Measurements from ENCODE around the gene NDST4.

The NDST4 gene

DNA sequence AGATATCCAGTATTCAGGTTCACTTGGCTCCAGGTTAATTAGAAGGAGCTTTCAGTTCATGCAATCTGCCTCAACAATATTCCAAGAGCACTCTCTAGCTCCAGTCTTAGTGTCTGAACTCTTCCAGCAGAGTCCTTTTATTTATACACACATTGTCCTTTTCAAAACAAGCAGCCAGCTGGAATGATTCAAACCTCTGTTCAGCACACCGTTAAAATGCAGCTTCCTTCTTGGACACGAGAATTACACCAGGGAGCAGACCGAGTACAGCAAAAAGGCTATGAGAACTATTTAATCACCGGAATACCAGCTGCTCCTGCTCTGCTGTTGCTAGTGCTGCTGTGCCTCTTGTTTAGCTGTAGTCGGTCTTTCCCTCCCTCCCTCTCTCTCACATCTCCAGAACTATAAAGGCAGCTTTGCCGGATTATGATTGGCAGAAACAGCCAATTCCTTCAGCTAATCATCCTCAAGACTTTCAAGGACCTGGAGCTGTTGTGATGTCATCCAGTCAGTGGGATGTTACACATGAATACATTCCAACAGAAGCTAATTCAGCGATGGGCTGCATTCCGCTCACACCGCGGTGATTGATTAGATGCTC, at the start of gene NDST4:
Gene NDST4 (minus strand): TSS at position 115 of the 601 bp plus-strand sequence. CDS start 36,584 bp downstream, outside the sequence.
- DNase-seq = no peak

DNA sequence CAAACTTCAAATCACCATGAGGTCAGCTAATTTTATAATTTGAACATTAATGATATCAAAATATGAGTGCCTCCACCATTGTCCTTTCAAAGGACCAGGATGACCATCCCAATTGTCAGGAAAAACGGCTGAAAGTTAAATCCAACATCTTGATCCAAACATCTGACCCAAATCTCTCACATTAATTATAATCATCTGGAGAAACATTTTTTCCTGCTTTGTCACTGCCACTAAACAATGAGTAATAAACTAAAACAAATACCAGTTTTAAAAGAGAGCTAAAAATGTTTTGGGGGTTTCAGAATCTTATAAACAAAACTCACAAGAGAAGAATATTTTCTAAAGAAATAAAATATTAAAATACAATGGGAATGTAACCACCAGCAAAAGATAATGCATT, 45.7 kb upstream of the NDST4 start:
- no peak for DNase-seq

DNA sequence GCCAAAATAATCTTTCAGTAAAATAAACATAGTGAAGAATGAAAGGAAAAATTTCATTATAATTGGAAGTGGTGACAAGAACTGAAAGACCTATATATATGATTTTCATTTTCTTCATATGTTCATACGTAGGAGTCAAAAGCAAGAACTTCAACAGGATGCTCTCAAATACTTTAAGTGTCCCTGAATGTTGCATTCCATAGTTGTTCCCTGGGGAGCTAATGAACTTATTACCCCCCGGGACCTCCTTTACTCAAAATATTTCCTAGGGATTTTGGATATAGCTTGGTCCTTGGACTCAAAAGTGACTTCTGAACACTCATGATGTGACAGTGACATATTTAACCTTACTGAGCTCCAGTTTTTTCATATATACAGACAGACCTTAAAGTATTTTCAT, 44.9 kb upstream of the NDST4 start:
- DNase-seq = no peak

DNA sequence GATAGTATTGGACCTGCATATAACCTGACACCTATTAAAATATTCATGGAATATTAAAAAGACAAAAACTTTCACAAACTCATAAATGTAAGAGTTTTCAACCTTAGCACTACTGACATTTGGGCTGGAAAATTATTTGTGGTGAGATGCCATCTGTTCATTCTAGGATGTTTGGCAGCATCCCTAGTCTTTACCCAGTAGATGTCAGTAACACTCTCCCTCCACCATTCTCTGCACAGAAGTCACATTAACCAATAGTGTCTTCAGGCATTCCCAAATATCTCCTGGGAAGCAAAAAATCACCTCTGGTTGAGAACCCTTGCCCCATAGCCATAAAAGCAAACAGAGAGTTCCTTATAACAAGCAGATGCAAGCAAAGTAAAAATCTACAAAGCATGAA, 41.4 kb upstream of the NDST4 start:
- DNase-seq = no peak

DNA sequence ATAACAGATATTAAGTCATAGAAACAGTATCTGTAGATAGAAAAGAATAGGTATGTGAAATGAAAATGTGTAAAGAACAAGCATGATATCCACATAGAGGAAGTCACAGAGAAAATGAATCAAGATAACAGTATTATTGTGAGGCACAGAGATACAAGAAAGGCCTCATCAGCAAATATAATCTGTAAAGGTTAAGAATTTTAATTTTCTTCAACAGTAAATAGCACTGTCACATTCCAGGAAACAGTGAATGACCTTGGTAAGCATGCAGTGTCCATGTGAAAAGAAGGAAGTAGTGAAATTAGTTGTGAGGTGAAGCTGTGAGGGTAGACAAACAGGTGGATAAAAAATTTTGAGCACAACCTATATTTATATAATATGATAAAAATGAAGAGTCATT, 39.5 kb upstream of the NDST4 start:
- DNase-seq = no peak

DNA sequence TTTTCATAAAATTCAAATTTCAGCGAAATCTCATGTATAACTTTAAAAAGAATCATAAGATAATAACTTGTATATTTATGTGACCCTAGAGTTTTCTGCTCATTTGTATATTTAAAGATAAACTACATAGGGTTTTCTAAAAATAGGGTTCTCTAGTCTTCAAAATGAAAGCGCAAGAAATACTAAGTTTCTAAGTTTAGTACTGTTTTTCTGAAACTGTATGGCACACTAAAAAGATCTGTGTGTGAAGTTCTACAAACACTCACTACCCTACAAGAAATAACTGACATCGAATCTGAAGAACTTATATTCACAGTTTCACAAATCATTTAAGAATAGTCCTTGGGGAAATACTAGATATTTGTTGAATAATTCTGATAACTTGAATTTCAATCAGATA, 38.7 kb upstream of the NDST4 start:
- no peak for DNase-seq

DNA sequence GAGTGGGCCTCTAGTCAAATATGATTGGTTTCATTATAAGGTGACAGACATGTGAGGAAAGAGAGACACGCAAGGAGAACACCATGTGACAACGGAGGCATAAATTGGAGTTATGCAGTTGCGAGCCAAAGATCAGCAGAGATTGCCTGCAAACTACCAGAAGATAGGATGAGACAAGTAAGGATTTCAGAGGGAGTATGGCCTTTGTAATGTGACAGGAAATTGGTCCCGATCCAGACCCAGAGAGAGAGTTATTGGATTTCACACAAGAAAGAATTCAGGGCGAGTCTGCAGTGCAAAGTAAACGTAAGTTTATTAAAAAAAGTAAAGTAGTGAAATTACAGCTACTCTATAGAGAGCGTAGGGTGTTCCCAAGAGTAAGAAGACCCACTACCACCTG, 35.7 kb upstream of the NDST4 start:
- DNase-seq = no peak

DNA sequence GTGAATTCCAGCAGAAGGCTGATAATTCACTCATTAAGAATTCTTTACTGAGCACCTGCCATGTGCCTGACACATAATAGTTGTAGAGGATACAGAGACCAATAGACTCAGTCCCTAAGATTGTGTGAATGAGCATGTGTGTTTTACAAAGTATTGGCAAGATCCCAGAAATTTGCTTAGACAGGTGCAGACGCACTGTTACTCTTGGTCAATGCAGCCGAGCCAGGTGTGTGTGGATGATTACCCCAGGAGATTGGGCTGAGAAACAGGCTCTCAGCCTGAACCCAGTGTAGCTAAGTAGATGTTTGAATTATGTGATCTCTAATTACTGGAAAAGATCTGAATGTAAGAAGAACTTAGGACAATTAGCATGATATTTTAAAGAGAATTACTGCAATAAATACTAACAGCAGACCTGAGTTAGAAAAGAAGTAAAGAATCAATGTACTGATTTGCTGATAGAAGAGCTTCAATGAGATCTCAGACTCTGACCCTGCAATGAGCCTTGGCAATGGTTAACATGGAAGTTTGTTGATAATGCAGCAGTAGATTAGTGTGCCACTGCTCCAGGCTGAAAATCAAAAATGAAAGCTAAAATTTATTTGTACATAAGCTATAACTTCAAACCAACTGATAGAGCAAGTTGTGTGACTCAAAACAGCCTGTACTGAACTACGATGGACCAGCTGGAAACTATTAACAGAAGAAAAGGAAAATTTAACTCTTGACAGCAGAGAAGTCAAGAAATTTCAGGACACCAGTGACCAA, 32.2 kb upstream of the NDST4 start:
- DNase-seq = no peak

DNA sequence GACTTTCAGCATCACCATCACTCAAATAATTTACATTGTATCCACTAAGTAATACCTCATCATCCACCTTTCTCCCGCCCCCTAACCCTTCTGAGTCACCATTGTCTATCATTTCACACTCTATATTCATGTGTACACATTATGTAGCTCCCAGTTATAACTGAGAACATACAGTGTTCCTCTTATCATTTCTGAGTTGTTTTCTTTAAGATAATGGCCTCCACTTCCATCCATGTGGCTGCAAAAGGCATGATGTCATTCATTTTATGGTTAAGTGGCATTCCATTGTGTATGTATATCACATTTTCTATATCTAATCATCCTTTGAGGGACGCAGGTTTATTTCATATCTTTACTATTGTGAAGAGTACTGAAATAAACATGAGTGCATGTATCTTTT, 14.6 kb upstream of the NDST4 start:
- DNase-seq = no peak

DNA sequence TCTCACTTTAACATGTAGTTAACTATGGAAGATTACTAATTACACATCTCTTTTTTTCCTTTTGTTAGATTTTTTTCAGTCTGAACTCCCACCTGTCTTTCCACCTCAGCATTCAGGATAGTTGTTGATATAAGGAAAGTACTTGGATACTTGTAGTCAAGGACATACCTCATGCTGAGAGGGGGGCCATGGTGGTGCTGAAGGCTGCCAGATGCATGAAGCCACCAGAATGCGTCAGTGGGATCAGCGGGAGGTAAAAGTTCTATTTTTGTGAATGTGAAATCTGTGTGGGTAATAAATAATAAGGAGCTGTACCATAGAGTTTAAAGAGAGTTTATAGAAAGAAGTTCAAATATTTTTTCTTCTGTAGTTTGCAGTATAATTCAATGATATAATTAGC, 13.1 kb upstream of the NDST4 start:
- DNase-seq = no peak

DNA sequence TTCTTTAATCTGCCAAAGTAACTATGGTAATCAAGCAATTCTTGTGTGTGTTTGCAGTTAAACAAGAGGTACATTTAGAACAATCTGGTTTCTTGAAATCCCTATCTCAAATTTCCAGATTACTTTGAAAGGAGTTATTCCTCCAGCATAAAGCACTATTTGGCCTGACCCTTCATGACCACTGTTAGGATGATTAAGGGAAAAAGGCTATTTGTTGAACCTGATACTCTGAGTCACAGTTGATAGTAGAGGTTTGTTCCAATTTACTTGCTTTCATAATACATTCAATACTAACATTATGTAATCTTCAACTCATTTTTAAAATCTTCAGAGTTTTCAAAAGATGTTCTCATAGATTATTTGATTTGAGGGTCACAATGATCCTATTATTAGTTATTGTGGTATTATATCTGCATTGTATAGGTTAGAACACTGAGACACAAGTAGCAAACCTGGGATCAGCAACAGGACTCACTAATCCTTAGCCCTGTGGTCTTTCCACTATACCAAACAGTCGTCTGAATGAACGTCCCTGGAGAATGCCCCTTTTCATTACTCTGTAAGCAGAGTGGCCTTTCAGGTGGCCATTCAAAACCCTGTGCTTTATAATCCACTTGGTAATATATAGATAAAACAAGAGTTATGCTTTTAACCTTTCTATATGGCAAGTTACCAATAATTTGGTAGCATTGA, 8.1 kb upstream of the NDST4 start:
- DNase-seq = no peak

DNA sequence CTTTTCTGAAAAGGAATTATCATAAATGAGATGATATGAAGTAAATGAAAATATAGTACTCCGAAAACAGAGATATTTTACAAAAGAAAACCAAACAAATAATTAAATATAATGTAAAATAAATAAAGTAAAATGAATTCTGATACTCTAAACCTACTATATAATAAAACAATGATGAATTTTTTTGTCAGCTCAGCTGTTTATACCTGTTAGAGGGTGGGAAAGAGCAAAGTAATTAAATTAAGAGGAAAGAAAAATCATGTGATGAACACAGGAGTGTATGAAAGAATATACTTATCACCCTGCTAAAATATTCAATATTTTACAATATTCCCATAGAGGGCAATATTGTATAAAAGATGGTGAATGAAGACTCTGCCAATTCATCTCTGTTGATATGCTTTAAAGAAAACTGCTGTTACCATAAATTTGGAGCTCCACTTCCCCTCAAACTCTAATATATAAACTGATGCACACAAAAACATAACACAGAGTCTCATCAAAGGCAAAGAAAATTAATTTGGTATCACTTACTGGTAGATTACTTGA, 6.5 kb upstream of the NDST4 start:
- no peak for DNase-seq

DNA sequence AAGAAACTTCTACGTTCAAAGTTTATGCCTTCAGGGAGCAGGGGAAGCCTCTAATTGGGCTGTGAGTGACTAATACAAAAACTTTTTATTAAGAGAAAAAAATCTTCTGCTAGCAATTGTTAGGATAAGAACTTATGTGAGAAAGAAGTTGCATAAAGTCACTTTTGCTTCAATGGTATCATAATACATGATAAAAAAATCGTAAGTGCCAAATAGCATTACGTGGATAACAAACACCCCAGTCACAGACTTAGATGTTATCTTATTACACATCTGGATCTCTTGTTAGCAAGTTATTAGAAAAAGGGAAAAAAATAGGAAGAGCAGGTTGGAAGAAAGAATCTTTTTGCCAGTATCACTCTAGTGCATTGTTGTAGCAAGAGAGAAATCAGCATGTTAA, 4.2 kb upstream of the NDST4 start:
- no peak for DNase-seq

DNA sequence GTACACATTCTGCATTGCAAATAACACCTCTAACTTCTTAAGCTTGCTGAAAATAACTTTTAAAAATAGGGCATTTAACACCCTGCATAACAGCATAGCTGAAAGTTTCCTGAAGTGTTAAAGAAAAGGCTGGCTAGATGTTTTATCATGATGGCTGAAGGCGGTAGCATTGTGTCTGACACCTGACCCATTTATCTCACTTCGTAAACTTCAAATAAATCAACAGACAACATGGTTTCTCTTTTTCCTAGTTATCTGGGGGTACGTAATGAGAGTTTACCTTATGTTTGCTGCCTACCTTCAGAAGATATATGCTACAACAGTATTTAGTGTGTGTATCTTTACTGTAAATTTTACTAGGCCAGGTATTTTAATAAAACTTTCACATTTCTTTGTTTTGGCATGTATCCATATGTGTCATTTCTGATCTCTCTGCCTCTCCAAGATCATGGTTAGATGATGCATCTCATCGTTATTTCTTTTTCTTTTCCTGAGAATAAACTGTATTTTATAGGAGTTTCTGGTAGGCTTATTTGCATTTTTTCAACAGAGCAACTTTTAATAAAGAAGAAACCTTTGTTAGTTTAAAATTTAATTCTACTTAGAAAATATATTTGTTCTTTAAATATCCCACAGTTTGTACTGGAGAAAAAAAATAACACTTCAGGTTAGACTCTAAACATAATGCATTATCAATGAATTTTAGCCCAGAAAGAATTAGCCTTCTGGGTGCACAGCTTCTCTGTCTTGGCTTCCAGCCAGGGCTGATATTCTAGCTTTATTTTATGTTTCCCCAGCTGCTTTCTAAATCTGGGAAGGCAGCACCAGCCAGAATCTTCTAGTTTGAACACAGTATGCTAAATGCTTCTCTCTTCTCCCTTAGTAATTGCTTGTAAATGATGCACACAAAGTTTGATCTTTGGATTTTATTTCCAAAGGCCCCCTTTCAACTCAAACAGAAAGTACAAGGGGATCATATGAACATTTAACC, 2.9 kb downstream of the NDST4 start:
- DNase-seq = no peak

DNA sequence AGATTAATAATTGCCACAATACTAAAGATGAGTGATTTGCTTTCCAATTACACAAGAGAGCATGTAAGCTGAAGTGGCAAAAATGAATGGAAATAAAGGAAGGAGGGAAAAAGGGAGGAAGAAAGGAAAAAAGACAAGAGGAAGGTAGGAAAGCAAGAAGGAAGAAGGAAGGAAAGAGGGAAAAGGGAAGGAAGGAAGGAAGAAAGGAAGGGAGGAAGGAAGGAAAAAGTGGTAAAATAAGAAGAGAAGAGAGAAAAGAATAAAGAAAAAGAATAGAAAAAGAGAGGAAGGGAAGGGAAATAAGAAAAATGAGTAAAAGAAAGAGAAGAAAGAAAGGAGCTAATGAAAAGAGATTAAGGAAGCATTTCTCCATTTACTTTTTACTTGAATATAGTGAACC, 4.6 kb downstream of the NDST4 start:
- DNase-seq = no peak

DNA sequence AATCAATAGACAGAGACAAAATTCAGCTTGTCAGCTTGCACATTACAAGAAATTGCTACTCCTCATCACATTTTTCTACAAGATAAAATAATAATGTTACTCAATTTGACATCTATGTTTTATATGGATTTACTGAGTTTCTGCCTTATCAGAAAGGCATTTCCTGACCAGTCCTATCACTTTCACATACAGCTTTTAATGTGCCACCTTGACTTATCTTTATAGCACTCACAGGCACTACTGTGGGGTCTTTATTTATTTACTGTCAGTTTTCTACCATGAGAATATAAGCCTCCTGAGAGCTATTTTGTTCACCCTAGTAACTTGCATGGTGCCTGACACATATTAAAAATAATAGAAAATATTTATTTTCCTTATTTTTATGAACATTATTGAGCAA, 6.0 kb downstream of the NDST4 start:
- no peak for DNase-seq

DNA sequence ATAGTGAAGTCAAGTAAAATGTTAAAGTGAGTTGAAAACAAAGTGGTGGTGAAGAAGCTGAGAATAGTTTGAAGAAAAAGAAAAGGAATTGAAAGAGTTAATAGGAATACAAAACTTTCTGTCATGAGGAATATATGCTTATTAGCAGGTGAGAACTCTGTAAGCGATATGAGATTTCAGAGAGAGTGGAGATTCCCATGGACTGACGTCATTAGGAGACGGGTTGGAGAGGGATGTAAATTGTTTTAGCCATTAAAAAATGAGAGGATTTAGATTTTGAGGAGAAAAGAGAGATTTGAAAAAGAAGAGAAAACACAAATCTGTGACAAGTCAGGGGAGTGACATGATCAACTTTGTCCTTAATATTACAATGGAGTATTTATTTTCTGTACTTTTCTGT, 11.7 kb downstream of the NDST4 start:
- no peak for DNase-seq

DNA sequence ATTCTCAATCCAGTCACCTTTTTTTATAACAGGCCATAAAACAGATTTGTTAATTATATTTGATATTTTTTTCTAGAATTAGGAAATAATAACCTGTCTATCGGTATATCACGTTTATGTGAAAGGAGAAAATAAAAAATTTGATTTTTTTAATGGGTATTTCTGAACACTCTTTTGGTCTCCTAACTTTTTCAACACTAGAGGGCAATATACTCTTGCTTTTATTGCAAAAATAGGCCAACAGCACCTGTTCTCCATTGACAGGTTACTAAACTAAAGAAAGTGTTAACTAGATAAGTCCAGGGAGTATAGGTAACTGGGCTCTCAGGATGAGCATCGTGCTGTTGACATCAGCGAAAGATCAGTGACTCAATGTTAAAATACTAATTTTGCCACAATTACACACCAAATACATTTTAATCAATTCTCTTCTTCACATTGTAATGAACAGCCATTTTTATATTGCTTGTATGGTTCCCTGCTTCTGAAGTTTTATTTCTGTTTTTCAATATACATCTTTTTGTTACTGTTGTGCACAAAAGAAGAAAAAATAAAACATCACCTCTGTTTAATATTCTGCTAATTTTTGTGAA, 22.8 kb downstream of the NDST4 start:
- no peak for DNase-seq

DNA sequence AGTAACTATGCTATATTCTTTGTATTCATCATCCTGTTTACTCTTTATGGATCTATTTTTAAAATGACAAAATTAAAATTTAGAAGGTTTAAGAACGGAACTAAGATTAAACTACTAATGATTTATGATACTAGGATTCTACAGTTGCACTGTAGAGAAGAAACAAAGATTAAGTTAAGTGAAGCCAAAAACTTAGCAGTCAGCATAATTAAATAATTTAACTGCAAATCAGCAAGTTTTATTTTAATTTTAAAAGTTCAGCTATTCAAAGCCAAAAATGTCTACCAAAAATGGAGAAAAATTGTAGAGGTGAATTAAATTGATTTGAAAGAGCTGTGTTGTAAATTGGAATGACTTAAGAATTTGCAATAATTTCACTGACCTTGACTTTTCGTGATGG, 30.8 kb downstream of the NDST4 start:
- DNase-seq = no peak

DNA sequence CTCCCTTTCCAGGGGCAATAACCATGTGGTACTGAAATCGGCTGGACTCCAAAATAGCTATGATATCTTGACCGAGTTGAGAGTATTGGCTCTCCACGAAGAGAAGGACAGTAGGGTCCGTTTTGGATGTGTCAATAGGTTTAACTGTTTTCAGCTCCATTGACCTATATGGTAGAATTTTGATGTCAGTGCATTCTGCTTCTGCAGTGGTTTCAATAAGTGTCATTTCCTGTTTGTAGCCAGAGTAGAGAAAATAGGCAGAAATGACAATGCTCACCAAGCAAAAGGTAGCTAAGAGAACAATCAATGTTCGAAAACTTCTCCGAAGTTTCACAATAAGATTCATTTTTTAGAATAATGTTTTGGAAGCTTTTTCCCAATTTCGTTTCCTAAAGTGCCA, 36.7 kb downstream of the NDST4 start:
- DNase-seq = no peak

DNA sequence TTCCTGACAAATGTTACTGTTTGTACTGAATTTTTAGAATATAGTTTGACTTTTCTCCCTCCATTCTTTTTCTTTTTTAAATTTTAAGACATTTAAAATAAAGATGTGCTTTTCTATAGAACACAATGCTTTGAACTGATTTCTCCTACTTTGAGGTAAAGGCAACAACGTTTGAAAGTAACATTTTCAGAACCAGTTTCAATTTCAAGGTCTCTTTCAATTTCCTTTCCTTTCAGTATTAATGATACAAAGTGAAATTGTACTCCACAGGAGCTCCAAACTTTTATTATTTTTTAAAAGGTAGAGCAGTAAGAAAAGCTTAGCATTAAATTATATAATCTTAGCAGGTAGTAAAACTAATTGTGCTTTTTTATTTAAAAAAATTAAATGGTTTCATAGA, 54.9 kb downstream of the NDST4 start:
- DNase-seq = no peak

DNA sequence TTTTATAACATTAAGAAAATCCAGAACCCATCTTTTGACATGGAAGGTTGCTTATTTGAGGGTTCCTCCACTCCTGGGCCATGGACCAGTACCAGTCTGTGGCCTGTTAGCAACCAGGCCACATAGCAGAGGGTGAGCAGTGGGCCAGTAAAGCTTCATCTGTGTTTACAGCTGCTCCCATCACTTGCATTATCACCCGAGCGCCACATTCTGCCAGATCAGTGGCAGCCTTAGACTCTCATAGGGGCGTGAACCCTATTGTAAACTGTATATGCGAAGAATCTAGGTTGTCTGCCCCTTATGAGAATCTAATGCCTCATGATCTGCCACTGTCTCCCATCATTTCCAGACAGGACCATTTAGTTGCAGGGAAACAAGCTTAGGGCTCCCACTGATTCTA, 58.6 kb downstream of the NDST4 start:
- DNase-seq = no peak

All from stimulated activated naive CD4-positive, alpha-beta T cell treated with Interleukin-2 at 50 U/mL for 16 hours (primary cell).